AG04449 (cell line): ENCODE results near the gene ANKRD11.
"Not testable (repeated sequence)": the region's sequence is repeated elsewhere in the genome, so short reads cannot be mapped to it uniquely, and the experiment has no call there.

Experiments
- CTCF ChIA-PET: fragments of 350-600 bp; formaldehyde crosslinking; extraction: SDS; loops from one replicate; lab custom pipeline; 2021; ENCODE audit warnings: antibody characterized with exemption; lab: Yijun Ruan, JAX
- POLR2A ChIA-PET: fragments of 400-600, 350-600 bp; formaldehyde crosslinking; extraction: SDS; loops from one replicate; lab custom pipeline; 2020; ENCODE audit warnings: antibody characterized with exemption, inconsistent platforms; lab: Yijun Ruan, JAX
- DNase-seq: peaks from one replicate; pipeline ENCODE4 v3.0.0-alpha.2; 2010; ENCODE audit warnings: low read depth, low spot score
- H3K4me3 ChIP-seq: 2 replicates; pipeline ENCODE4 v1.5.1; 2011; ENCODE audit warnings: low read depth, mild to moderate bottlenecking, control low read depth, low read length
- TF ChIP-seq, protein P1 (sequence below): IDR thresholded peaks from one replicate; pipeline ENCODE4 v1.5.1; 2011; ENCODE audit warnings: mild to moderate bottlenecking, moderate library complexity, low read length, control low read depth, inconsistent platforms; ENCODE audit not compliant: insufficient read depth; ENCODE audit errors: missing control alignments

ANKRD11 gene

DNA sequence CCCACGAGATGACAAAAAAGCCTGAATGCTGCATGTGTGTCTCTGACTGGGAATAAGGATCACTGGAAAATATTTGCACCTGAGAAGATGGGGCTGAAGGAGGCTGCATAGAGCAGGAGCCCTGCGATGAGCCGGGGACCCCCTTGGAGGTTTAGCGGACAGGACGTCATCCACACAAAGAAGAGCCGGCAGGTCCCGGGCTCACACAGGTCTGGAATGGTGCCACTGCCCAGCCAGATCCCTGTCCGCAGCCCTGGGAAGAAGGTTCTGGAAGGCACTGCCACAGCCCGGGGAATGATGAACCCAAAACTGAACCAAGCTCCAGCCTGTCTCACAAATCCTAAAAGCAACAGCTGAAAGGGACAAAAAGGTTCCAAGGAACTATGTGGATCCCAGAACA lies 101.8 kb downstream of the ANKRD11 start:
- TF ChIP-seq, protein P1, sequence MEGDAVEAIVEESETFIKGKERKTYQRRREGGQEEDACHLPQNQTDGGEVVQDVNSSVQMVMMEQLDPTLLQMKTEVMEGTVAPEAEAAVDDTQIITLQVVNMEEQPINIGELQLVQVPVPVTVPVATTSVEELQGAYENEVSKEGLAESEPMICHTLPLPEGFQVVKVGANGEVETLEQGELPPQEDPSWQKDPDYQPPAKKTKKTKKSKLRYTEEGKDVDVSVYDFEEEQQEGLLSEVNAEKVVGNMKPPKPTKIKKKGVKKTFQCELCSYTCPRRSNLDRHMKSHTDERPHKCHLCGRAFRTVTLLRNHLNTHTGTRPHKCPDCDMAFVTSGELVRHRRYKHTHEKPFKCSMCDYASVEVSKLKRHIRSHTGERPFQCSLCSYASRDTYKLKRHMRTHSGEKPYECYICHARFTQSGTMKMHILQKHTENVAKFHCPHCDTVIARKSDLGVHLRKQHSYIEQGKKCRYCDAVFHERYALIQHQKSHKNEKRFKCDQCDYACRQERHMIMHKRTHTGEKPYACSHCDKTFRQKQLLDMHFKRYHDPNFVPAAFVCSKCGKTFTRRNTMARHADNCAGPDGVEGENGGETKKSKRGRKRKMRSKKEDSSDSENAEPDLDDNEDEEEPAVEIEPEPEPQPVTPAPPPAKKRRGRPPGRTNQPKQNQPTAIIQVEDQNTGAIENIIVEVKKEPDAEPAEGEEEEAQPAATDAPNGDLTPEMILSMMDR: no peak
- ChIA-PET CTCF (no interaction called here), POLR2A (interaction anchor here (0.7 kb wide), 1 partner anchor 21 kb away, joined by 3 read pairs; no protein-coding TSS in a partner anchor)
- no peak for DNase-seq
- H3K4me3 ChIP-seq: no peak overlapping the region

DNA sequence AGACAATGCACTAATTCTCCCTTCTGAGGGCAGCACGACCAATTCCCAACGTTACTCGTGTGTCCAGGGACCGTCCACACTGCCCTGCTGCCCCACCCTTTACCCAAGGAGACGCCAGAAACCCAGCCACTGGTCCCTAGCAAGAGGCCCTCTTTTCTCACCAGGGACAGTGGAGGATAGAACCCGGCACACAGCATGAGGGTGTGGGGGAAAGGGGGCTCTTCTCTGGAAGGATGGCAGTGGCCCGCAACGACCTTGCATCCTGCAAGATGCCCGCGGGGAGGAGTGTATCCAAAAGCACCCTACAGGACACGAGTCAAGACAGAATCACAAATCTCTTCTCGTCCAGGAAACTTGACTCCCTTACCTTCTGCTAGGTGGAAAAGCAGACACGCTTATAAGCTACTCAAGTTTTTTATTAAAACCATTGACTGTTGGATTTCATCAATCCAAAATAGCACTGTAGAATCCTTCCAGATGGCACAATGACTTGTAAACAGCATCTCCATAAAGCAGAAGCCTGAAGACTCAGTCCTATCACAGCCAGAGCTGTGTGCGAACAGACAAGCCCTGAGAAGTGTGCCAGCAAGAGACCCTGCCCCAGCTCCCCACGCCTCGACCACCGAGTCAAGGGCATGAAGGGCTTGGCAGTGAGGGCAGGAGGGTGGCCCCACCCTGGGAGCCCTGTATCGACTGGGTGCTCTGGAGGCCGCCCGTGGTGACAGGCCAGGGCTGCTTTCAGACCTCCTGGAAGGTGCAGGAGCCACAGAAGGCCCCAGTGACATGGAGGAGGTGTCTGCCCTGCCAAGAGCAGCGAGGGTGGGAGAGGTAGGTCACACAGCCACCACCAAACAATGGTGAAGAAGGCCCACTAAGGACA lies 103.8 kb downstream of the ANKRD11 start:
- CTCF ChIA-PET: interaction anchor here (1.2 to 1.5 kb wide), 2 partner anchors 14 to 139 kb away, joined by 3 read pairs; no protein-coding TSS in a partner anchor
- POLR2A ChIA-PET: no interaction called here
- TF ChIP-seq, protein P1: no peak
- no peak overlapping the region for H3K4me3 ChIP-seq
- DNase-seq: no peak

DNA sequence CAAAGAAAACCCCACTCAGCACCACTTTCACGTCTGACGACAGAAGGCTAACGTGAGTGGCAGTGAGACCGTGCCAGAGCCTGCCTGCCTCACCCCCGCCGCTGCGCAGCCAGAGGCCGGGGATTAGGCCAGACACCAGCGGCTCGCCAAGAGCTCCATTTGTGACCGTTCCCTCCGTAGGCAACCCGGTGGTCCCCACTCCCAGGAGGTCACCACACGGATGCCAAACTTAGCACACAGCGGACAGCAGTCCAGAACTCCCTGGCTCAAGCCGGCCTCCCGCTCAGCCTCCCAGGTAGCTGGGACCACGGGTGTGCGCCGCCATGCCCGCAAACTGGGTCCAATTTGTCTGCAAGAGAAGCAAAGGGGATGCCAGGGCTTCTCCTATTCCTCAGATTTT lies 104.6 kb downstream of the ANKRD11 start:
- TF ChIP-seq, protein P1: no peak
- no peak overlapping the region for H3K4me3 ChIP-seq
- CTCF ChIA-PET: interaction anchor here (1.2 to 1.5 kb wide), 2 partner anchors 13 to 140 kb away, joined by 3 read pairs; no protein-coding TSS in a partner anchor
- POLR2A ChIA-PET: no interaction called here
- DNase-seq: no peak

- CTCF ChIA-PET: no interaction called here
- DNase-seq: no peak
- POLR2A ChIA-PET: no interaction called here
- H3K4me3 ChIP-seq: no peak overlapping the region
- TF ChIP-seq, protein P1: no peak
These were observed 106.1 kb downstream of the ANKRD11 start for GRCh38 chr16:89384282-89384681.

GRCh38 chr16:89383095-89384003 lies 107.0 kb downstream of the ANKRD11 start:
- TF ChIP-seq, protein P1: no peak
- ChIA-PET CTCF (no interaction called here), POLR2A (no interaction called here)
- no peak for DNase-seq
- H3K4me3 ChIP-seq: no peak overlapping the region

DNA sequence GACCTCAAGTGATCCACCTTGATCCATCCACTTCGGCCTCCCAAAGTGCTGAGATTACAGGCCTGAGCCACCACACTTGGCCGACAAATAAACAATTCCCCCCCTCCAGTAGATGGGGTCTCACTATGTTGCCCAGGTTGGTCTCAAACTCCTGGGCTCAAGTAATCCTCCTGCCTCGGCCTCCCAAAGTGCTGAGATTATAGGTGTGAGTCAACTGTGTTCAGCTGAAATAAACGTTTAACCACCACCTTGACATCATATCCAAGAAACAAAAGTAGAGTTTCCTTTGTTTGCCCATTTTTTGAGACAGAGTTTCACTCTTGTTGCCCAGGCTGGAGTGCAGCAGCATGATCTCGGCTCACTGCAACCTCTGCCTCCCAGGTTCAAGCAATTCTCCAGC lies 107.8 kb downstream of the ANKRD11 start:
- POLR2A ChIA-PET, CTCF ChIA-PET: not testable (repeated sequence)

More for the DNA sequence above, 107.8 kb downstream of the ANKRD11 start:
- H3K4me3 ChIP-seq, DNase-seq: not testable (repeated sequence)
